SK-N-SH treated with all-trans-retinoic acid at 6 μM for 48 hours (cell line): ENCODE results near the gene GGNBP2.

Experiments
- ATAC-seq: fragments of 200-7000 bp; cut with Tn5 transposase; 3 replicates; pipeline ENCODE4 v1.9.1; 2020; ENCODE audit warnings: mild to moderate bottlenecking, moderate library complexity
- ARNTL ChIP-seq: fragments of 450-650 bp; formaldehyde crosslinking; IDR thresholded peaks from 2 replicates; pipeline ENCODE4 v1.5.0; 2020; ENCODE audit warnings: low read depth, mild to moderate bottlenecking, moderate library complexity, borderline replicate concordance
- CSDC2 ChIP-seq: fragments of 250-450 bp; sonication (Bioruptor Pico); IDR thresholded peaks from 2 replicates; pipeline ENCODE4 v1.5.0; 2020; ENCODE audit warnings: mild to moderate bottlenecking, moderate library complexity
- ESRRG ChIP-seq: fragments of 250-450 bp; sonication (Bioruptor Pico); IDR thresholded peaks from 2 replicates; pipeline ENCODE4 v1.6.1; 2021; ENCODE audit warnings: mild to moderate bottlenecking
- ISL1 ChIP-seq: fragments of 250-450 bp; sonication (Bioruptor Pico); IDR thresholded peaks from 2 replicates; pipeline ENCODE4 v2.1.2; 2022; ENCODE audit warnings: mild to moderate bottlenecking, moderate library complexity
- PPARA ChIP-seq: fragments of 250-450 bp; sonication (Bioruptor Pico); IDR thresholded peaks from 2 replicates; pipeline ENCODE4 v1.5.0; 2020; ENCODE audit warnings: mild to moderate bottlenecking, borderline replicate concordance
- SNAI2 ChIP-seq: fragments of 250-450 bp; sonication (Bioruptor Pico); IDR thresholded peaks from 2 replicates; pipeline ENCODE4 v1.5.0; 2020; ENCODE audit warnings: mild to moderate bottlenecking, moderate library complexity
- TCF4 ChIP-seq: fragments of 250-450 bp; sonication (Bioruptor Pico); IDR thresholded peaks from 2 replicates; pipeline ENCODE4 v1.8.0; 2021; ENCODE audit warnings: mild to moderate bottlenecking, moderate library complexity, borderline replicate concordance
- TOX ChIP-seq: fragments of 250-450 bp; sonication (Bioruptor Pico); IDR thresholded peaks from 2 replicates; pipeline ENCODE4 v1.8.0; 2021; ENCODE audit warnings: mild to moderate bottlenecking, moderate library complexity, borderline replicate concordance
- ZC3H10 ChIP-seq: fragments of 250-450 bp; sonication (Bioruptor Pico); IDR thresholded peaks from 2 replicates; pipeline ENCODE4 v1.5.1; 2021; ENCODE audit warnings: mild to moderate bottlenecking, moderate library complexity
- ZFP3 ChIP-seq: fragments of 250-450 bp; sonication (Bioruptor Pico); IDR thresholded peaks from 2 replicates; pipeline ENCODE4 v1.5.0; 2020; ENCODE audit warnings: mild to moderate bottlenecking, moderate library complexity
- ZFP30 ChIP-seq: fragments of 450-650 bp; formaldehyde crosslinking; IDR thresholded peaks from 2 replicates; pipeline ENCODE4 v1.5.0; 2022; ENCODE audit warnings: mild to moderate bottlenecking, moderate library complexity
- ZNF565 ChIP-seq: fragments of 450-650 bp; formaldehyde crosslinking; conservative IDR thresholded peaks from 2 replicates; pipeline ENCODE4 v1.5.0; 2020; ENCODE audit warnings: low read depth, mild to moderate bottlenecking, moderate library complexity
- TF ChIP-seq, protein P1 (sequence below): fragments of 250-450 bp; sonication (Bioruptor Pico); IDR thresholded peaks from 2 replicates; pipeline ENCODE4 v1.5.0; 2020; ENCODE audit warnings: mild to moderate bottlenecking, moderate library complexity
- TF ChIP-seq, protein P2 (sequence below): fragments of 250-450 bp; sonication (Bioruptor Pico); IDR thresholded peaks from 2 replicates; pipeline ENCODE4 v1.5.1; 2021; ENCODE audit warnings: mild to moderate bottlenecking, moderate library complexity
- TF ChIP-seq, protein P3 (sequence below): fragments of 250-450 bp; sonication (Bioruptor Pico); IDR thresholded peaks from 2 replicates; pipeline ENCODE4 v1.8.0; 2021; ENCODE audit warnings: low read depth, mild to moderate bottlenecking, moderate library complexity, borderline replicate concordance
- TF ChIP-seq, protein P4 (sequence below): fragments of 250-450 bp; sonication (Bioruptor Pico); IDR thresholded peaks from 2 replicates; pipeline ENCODE4 v1.5.1; 2020; ENCODE audit warnings: low read depth, mild to moderate bottlenecking, moderate library complexity
- TF ChIP-seq, protein P5 (sequence below): fragments of 250-450 bp; sonication (Bioruptor Pico); IDR thresholded peaks from 2 replicates; pipeline ENCODE4 v1.8.0; 2020; ENCODE audit warnings: mild to moderate bottlenecking, moderate library complexity, borderline replicate concordance

Gene GGNBP2

DNA sequence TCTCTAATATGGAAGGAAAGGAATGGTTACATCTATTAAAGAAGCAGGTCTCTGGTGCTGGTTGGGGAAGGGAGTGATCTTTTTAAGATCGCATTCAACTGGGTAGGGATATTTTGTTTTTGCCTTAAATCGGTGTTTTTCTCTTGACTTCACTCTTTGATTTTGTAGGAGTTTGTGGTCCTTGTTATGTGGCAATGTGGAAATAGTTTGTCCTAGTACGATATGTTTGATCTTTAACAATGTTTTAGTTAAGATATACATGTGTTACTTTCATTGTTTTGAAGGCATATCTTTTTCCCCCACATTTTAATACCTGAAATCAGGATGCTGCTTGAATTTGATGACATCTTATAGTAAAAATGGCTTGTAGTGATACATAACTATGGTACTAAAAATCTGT is 8.7 kb downstream of the GGNBP2 start:
- ATAC-seq, result no peak
- TF ChIP-seq, protein P1, sequence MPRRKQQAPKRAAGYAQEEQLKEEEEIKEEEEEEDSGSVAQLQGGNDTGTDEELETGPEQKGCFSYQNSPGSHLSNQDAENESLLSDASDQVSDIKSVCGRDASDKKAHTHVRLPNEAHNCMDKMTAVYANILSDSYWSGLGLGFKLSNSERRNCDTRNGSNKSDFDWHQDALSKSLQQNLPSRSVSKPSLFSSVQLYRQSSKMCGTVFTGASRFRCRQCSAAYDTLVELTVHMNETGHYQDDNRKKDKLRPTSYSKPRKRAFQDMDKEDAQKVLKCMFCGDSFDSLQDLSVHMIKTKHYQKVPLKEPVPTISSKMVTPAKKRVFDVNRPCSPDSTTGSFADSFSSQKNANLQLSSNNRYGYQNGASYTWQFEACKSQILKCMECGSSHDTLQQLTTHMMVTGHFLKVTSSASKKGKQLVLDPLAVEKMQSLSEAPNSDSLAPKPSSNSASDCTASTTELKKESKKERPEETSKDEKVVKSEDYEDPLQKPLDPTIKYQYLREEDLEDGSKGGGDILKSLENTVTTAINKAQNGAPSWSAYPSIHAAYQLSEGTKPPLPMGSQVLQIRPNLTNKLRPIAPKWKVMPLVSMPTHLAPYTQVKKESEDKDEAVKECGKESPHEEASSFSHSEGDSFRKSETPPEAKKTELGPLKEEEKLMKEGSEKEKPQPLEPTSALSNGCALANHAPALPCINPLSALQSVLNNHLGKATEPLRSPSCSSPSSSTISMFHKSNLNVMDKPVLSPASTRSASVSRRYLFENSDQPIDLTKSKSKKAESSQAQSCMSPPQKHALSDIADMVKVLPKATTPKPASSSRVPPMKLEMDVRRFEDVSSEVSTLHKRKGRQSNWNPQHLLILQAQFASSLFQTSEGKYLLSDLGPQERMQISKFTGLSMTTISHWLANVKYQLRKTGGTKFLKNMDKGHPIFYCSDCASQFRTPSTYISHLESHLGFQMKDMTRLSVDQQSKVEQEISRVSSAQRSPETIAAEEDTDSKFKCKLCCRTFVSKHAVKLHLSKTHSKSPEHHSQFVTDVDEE (CRISPR knock-in tag), result no peak
- TF ChIP-seq CSDC2 (CRISPR knock-in tag), result no peak

DNA sequence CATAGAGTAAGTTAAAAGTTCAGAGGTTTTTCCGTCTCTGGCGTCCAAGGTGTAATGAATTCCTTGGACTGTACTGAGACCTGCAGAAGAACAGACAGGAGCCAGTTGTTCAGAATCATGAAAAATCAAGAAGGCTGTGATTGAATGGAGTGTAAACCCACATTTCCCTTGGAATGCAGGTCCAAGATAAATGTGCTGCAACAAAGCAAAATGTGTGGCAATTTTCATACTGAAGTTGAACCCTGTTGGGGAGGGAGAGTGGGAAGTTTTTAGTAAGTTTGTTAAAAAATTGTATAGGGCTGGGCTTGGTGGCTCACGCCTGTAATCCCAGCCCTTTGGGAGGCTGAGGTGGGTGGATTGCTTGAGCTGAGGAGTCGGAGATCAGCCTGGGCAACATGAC is 21.4 kb downstream of the GGNBP2 start:
- no peak for ATAC-seq
- TF ChIP-seq ZNF565 (CRISPR knock-in tag) (no peak), TOX (CRISPR knock-in tag) (no peak), ESRRG (no peak), ZFP3 (no peak), PPARA (CRISPR knock-in tag) (no peak), ZFP30 (CRISPR knock-in tag) (no peak), ARNTL (CRISPR knock-in tag) (no peak), ISL1 (no peak), ZC3H10 (CRISPR knock-in tag) (no peak)
- TF ChIP-seq, protein P2, sequence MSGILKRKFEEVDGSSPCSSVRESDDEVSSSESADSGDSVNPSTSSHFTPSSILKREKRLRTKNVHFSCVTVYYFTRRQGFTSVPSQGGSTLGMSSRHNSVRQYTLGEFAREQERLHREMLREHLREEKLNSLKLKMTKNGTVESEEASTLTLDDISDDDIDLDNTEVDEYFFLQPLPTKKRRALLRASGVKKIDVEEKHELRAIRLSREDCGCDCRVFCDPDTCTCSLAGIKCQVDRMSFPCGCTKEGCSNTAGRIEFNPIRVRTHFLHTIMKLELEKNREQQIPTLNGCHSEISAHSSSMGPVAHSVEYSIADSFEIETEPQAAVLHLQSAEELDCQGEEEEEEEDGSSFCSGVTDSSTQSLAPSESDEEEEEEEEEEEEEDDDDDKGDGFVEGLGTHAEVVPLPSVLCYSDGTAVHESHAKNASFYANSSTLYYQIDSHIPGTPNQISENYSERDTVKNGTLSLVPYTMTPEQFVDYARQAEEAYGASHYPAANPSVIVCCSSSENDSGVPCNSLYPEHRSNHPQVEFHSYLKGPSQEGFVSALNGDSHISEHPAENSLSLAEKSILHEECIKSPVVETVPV, result no peak
- TF ChIP-seq, protein P3, sequence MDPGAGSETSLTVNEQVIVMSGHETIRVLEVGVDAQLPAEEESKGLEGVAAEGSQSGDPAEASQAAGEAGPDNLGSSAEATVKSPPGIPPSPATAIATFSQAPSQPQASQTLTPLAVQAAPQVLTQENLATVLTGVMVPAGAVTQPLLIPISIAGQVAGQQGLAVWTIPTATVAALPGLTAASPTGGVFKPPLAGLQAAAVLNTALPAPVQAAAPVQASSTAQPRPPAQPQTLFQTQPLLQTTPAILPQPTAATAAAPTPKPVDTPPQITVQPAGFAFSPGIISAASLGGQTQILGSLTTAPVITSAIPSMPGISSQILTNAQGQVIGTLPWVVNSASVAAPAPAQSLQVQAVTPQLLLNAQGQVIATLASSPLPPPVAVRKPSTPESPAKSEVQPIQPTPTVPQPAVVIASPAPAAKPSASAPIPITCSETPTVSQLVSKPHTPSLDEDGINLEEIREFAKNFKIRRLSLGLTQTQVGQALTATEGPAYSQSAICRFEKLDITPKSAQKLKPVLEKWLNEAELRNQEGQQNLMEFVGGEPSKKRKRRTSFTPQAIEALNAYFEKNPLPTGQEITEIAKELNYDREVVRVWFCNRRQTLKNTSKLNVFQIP (CRISPR knock-in tag), result no peak
- TF ChIP-seq, protein P1 (CRISPR knock-in tag), result no peak
- TF ChIP-seq, all 23 proteins: peak for 0

DNA sequence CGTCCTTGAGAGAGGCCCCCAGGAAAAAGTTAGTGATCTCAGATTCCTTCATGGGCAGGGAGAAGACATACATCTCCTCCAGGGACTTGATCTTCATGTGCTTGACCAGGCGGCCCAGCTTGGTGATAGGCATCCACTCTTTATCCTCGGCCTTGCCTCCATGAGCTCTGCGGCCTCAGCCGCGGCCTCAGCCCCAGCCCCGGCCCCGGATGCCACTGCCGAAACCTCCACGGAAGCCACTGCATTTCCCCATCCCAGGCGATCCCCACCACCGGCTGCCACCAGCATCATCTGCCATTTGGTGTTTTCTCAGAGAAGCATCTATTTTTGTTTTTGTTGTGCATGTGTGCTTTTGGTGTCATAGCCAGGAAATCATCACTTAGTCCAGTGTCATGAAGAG is 30.3 kb downstream of the GGNBP2 start:
- TF ChIP-seq, protein P4, sequence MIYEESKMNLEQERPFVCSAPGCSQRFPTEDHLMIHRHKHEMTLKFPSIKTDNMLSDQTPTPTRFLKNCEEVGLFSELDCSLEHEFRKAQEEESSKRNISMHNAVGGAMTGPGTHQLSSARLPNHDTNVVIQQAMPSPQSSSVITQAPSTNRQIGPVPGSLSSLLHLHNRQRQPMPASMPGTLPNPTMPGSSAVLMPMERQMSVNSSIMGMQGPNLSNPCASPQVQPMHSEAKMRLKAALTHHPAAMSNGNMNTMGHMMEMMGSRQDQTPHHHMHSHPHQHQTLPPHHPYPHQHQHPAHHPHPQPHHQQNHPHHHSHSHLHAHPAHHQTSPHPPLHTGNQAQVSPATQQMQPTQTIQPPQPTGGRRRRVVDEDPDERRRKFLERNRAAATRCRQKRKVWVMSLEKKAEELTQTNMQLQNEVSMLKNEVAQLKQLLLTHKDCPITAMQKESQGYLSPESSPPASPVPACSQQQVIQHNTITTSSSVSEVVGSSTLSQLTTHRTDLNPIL (CRISPR knock-in tag), result no peak
- TF ChIP-seq ISL1 (no peak), ZC3H10 (CRISPR knock-in tag) (no peak), SNAI2 (no peak), ZFP3 (no peak), PPARA (CRISPR knock-in tag) (no peak)
- TF ChIP-seq, protein P3 (CRISPR knock-in tag), result no peak

GRCh38 chr17:36576793-36577192 is 32.1 kb downstream of the GGNBP2 start:
- no peak for ATAC-seq
- TF ChIP-seq, protein P4 (CRISPR knock-in tag), result no peak
- TF ChIP-seq ZNF565 (CRISPR knock-in tag), result no peak
- TF ChIP-seq, protein P5, sequence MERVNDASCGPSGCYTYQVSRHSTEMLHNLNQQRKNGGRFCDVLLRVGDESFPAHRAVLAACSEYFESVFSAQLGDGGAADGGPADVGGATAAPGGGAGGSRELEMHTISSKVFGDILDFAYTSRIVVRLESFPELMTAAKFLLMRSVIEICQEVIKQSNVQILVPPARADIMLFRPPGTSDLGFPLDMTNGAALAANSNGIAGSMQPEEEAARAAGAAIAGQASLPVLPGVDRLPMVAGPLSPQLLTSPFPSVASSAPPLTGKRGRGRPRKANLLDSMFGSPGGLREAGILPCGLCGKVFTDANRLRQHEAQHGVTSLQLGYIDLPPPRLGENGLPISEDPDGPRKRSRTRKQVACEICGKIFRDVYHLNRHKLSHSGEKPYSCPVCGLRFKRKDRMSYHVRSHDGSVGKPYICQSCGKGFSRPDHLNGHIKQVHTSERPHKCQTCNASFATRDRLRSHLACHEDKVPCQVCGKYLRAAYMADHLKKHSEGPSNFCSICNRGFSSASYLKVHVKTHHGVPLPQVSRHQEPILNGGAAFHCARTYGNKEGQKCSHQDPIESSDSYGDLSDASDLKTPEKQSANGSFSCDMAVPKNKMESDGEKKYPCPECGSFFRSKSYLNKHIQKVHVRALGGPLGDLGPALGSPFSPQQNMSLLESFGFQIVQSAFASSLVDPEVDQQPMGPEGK (CRISPR knock-in tag), result no peak
- TF ChIP-seq TOX (CRISPR knock-in tag), result no peak
- no peak for TF ChIP-seq TCF4 (CRISPR knock-in tag)
- TF ChIP-seq ZC3H10 (CRISPR knock-in tag), result no peak
- TF ChIP-seq PPARA (CRISPR knock-in tag), result no peak

More for the DNA sequence above, 30.3 kb downstream of the GGNBP2 start:
- ATAC-seq, result no peak
